ENCODE measurements around the gene ASCL2. TPM values are rescaled to one million over a fixed set of nuclear protein-coding genes. Genes with fewer than 3 reads are reported as not detected.
A peak's percentile ranks its signal among the peaks of the same experiment; 100 is the strongest.

Gene ASCL2
- total RNA-seq, 4 donors from 2014 or later, result 0.24 to 2.6 TPM; not detected in 2

DNA sequence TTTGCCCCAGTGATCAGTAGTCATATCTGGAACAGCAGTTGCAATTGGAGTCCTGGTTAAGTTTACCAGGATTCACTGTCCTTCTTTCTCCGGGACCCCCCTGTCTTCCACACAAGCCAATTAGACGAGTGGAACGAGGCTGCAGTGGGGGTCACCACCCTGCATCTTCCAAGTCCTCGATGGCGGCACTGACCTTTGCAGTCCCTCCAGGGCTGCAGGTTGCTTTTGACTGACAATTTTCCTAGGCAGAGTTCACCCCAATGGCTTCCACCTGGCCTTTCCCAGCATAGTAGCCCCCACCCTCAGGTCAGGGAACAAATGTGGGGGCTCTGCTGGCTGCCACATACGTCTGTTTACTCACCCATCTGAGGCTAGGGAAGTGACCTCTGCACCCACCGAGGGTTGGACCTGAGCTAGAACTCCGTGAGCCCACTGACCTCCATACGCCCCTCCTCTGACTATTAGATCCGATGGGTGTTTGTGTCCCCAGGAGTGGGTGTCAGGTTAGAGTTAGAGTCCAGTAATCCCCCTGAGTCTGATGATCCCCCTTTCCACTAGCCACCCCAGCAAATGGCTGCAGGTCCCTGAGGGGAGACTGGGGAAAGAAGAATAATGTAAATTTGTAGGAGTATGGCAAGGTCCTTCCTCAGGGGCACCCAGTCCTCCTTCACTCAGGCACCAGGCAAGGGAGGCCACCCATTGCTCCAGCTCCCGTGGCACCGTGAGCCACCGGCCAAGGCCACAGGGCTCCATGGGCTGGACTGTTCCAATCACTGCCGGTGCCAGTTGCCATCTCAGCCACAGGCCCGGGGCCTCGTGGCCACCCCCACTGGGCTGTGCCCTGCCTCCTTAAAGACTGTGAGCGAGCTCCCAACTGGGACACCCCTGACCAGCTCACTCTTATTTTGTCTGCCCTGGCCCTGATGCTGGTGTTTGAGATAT is 25.9 kb upstream of the ASCL2 start:
- ATAC-seq (ENCODE audit: low FRiP score) (no peak), DNase-seq (ENCODE audit: low spot score) (peak; percentile 11)
- TF ChIP-seq, protein P1, sequence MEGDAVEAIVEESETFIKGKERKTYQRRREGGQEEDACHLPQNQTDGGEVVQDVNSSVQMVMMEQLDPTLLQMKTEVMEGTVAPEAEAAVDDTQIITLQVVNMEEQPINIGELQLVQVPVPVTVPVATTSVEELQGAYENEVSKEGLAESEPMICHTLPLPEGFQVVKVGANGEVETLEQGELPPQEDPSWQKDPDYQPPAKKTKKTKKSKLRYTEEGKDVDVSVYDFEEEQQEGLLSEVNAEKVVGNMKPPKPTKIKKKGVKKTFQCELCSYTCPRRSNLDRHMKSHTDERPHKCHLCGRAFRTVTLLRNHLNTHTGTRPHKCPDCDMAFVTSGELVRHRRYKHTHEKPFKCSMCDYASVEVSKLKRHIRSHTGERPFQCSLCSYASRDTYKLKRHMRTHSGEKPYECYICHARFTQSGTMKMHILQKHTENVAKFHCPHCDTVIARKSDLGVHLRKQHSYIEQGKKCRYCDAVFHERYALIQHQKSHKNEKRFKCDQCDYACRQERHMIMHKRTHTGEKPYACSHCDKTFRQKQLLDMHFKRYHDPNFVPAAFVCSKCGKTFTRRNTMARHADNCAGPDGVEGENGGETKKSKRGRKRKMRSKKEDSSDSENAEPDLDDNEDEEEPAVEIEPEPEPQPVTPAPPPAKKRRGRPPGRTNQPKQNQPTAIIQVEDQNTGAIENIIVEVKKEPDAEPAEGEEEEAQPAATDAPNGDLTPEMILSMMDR (IDR thresholded peaks at IDR 0.05), result no peak

GRCh38 chr11:2294926-2295290 is 24.5 kb upstream of the ASCL2 start:
- TF ChIP-seq, protein P1 (IDR thresholded peaks at IDR 0.05), result no peak
- no peak for DNase-seq (ENCODE audit: low spot score)
- no peak for ATAC-seq (ENCODE audit: low FRiP score)

DNA sequence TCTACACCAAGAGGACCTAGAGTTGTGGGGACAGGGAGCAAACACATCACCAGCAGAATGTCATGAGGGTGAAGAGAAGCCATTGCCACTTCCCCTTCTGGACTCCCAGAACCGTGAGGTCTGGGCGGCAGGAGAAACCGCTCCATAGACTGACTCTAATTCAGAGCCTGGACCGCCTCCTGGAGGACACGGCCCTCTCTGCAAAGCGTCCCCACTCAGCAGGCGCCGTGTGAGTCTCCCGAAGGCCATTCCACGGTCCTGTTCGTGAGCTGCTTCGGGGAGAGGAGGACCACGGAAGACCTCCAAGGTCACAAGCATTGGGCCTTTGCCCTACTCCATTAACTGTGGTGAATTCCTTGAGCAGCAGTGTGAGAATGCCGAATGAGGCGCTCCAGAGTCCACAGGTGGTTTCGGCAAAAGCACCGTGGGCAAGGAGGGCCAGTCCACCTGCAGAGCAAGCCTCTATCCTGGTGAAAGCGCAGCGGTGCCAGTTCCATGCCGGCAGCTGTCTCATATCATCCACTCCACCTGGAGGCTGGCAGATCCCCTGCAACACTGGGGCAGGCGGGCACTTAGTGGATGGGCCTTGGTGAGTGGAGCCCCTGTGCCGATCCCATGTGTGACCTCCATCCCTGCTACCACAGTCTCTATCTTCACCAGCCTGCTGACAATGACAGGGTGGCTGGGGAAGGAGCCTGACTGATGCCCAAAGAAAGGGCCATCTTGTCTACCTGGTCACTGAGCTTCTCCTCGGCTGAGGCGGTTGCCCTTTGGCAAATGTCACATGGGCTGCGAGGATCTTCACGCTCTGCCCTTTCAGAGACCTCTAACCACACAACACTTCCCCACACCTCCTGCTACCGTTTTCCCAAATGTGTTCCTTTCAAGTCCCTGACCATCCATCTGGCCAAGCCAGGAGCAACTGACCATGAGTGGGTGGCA is 23.9 kb upstream of the ASCL2 start:
- TF ChIP-seq, protein P1 (IDR thresholded peaks at IDR 0.05), result no peak
- DNase-seq (ENCODE audit: low spot score), result peak; percentile 10
- no peak for ATAC-seq (ENCODE audit: low FRiP score)

DNA sequence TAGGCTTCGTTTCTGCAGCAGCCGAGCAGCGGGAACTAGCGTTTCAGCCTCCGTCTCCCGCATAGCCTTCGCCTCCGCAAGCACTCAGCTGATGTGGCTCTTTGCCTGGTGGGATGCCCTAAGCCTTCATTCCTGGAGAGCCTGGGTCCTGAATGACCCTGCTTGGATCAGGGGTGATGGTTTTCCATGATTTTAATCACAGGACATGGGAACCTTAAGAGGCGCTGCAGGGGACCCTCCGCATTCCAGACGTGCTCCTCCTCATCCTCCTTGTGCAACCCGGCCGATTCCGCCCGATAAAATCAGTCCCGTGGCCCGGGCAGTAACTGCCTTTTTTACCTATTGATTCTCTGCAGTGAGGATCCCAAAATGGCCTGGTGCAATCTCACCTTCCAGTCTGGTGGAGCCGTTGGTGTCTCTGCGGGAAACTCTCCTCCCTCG is 23.2 kb upstream of the ASCL2 start:
- TF ChIP-seq, protein P1 (IDR thresholded peaks at IDR 0.05), result no peak
- DNase-seq (ENCODE audit: low spot score) (peak; percentile 14), ATAC-seq (ENCODE audit: low FRiP score) (no peak)

DNA sequence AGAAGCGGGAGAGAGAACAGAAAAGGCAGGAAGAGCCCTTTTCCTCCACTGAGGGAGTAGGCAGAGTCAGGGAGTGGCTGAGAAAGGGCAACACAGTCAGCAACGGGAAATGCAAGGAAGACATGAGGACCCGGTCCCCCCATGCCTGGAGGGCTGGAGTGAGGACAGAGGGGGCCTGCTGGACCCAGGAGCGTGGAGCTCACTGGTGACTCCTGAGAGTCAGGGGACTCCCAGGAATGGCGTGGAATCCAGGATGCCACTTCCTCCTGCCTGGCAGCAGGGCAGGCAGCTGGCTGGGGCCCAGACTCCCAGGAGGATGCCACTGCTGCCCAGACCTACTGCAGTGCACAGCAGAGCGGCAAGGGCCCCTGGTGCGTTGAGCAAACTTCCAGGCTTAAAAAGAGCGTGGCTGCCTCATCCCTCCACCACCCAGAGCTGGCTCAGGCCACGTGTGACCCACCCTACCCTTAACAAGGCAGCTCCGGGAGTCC is 20.0 kb upstream of the ASCL2 start:
- no peak for ATAC-seq (ENCODE audit: low FRiP score)
- peak; percentile 7 for DNase-seq (ENCODE audit: low spot score)
- TF ChIP-seq, protein P1 (IDR thresholded peaks at IDR 0.05), result no peak

DNA sequence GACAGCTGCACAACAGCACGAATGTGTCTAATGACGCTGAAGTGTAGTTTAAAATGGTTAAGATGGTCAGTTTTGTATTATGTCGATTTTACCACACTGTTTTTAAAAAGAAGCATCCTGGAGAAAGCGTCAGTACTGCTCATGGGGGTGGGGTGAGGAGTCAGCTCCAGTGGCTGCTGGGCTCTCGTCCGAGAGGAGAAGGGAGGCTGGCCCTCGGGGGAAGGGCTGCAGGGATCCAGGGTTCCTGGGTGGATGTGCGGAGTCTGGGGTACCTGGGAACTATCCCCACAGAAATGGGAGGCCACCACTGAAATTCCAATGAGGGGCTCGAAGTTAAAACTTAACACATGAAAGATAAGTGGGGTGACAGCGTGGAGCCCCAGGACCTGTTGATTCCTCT is 19.5 kb upstream of the ASCL2 start:
- DNase-seq (ENCODE audit: low spot score), result peak; percentile 16
- no peak for ATAC-seq (ENCODE audit: low FRiP score)
- TF ChIP-seq, protein P1 (IDR thresholded peaks at IDR 0.05), result no peak
